ENCODE measurements around the gene WSCD2.

The WSCD2 gene

DNA sequence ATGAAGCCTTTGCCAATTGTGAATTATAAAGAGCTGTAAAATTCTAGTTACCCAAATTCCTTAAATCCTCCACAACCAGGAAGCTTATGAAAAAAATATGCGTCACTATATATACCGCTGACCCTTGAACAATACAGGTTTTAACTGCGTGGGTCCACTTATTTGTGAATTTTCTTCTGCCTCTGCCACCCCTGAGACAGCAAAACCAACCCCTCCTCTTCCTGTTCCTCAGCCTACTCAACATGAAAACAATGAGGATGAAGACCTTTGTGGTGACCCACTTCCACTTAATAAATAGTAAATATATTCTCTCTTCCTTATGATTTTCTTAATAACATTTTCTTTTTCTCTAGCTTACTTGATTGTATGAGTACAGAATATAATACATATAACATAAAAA lies 167.9 kb downstream of the WSCD2 start:
- DNase-seq (ENCODE audit: extremely low read depth, insufficient read length): no peak
- Histone ChIP-seq H3K27me3 (replicated peaks; ENCODE audit: control insufficient read depth, insufficient read depth, low read length) (no peaks in the 10 kb centered on the region), H3K36me3 (ENCODE audit: control insufficient read depth, insufficient read depth, low read length) (no peaks in the 10 kb centered on the region), H3K4me3 (replicated peaks; ENCODE audit: low read depth, low read length) (no peak overlapping the region)
- TF ChIP-seq, protein P1, sequence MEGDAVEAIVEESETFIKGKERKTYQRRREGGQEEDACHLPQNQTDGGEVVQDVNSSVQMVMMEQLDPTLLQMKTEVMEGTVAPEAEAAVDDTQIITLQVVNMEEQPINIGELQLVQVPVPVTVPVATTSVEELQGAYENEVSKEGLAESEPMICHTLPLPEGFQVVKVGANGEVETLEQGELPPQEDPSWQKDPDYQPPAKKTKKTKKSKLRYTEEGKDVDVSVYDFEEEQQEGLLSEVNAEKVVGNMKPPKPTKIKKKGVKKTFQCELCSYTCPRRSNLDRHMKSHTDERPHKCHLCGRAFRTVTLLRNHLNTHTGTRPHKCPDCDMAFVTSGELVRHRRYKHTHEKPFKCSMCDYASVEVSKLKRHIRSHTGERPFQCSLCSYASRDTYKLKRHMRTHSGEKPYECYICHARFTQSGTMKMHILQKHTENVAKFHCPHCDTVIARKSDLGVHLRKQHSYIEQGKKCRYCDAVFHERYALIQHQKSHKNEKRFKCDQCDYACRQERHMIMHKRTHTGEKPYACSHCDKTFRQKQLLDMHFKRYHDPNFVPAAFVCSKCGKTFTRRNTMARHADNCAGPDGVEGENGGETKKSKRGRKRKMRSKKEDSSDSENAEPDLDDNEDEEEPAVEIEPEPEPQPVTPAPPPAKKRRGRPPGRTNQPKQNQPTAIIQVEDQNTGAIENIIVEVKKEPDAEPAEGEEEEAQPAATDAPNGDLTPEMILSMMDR (IDR thresholded peaks at IDR 0.05; ENCODE audit: insufficient read depth, low read length, poor library complexity, severe bottlenecking): no peak

DNA sequence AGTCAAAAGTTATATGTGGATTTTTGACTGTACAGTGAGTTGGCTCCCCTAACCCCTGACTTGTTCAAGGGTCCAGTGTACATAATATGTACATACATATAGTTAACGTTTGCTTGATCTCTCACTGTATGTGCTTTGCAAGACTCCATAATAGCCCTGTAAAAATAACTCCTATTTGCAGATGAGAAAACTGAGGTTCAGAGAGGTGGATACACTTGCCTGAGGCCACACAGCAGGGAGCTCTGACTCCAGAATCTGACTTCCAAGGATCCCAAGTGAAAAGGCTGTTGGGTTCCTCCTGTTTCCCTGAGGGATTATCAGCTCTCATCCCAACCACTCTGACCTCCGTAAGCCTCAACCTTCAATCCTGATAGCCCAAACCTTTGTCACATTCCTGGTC lies 168.3 kb downstream of the WSCD2 start:
- H3K4me3 ChIP-seq (replicated peaks; ENCODE audit: low read depth, low read length): no peak overlapping the region
- DNase-seq (ENCODE audit: extremely low read depth, insufficient read length): no peak

DNA sequence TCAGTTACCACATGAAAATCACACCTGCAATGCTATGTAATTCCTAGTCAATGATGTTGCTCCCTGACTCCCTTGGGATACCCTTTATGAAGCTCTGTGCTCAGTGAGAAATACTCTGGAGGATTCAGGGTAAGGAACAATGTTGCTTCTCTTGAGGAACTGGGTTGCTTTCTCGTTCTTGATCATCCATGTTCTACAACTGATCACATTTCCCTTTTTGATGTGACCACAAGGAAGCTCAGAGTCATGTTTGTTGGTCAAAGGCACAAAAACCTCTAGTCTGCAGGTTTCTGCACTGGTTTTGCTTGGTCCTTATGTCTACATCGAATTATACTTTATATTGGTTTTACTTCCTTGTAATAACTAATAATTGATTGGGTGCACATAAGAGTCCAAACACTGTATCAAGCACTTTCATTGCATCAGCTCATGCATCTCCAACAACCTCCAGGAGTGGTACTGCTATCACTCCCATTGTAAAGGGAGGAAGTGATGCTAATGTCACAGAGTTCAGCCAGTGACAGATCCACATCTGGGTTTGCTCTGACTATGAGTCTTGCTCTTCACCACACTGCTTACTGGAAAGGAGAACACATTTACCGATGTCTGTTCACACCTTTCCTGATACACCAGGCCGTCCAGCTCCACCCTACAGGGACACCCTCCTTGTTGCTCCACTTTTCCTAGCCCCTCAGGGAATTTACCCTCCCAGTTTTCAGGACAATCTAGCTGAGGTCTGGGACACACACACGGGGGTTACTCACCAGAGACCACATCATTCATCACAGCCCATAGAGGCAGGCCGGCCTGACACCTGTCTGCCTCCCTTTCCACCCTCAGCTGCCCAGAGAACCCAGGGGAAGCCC lies 169.0 kb downstream of the WSCD2 start:
- H3K27me3 ChIP-seq (replicated peaks; ENCODE audit: control insufficient read depth, insufficient read depth, low read length): no peaks in the 10 kb centered on the region
- no peak overlapping the region for H3K4me3 ChIP-seq (replicated peaks; ENCODE audit: low read depth, low read length)
- TF ChIP-seq, protein P1 (IDR thresholded peaks at IDR 0.05; ENCODE audit: insufficient read depth, low read length, poor library complexity, severe bottlenecking): no peak
- peak; percentile 67 for DNase-seq (ENCODE audit: extremely low read depth, insufficient read length)
- no peaks in the 10 kb centered on the region for H3K36me3 ChIP-seq (ENCODE audit: control insufficient read depth, insufficient read depth, low read length)

More for the DNA sequence above, 168.3 kb downstream of the WSCD2 start:
- no peaks in the 10 kb centered on the region for H3K27me3 ChIP-seq (replicated peaks; ENCODE audit: control insufficient read depth, insufficient read depth, low read length)
- H3K36me3 ChIP-seq (ENCODE audit: control insufficient read depth, insufficient read depth, low read length): no peaks in the 10 kb centered on the region
- TF ChIP-seq, protein P1 (IDR thresholded peaks at IDR 0.05; ENCODE audit: insufficient read depth, low read length, poor library complexity, severe bottlenecking): no peak

DNA sequence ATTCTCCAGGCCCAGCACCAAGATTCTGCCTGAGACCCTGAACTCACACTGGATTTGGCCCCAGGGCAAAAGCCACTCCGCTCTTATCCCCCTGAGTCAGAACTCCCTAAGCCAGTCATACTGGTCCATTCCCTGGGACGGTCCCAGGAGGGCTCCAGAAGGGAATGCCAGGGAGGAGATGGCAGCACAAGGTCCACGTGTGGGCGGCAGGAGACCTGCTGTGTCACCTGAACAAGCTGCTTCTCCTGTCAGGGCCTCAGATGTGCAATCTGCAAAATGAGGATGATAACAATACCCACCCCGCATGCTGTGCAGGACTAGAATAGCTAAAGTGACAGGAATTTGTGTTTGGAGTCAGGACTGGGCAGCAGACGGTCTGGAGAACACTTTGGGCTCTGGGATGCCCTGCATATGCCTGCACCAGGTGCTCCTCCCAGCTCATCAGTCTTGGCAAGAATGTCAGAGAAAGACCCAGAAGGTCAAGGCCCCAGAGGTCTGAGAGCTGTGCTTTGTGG lies 169.7 kb downstream of the WSCD2 start:
- H3K36me3 ChIP-seq (ENCODE audit: control insufficient read depth, insufficient read depth, low read length): no peaks in the 10 kb centered on the region
- H3K4me3 ChIP-seq (replicated peaks; ENCODE audit: low read depth, low read length): no peak overlapping the region
- no peaks in the 10 kb centered on the region for H3K27me3 ChIP-seq (replicated peaks; ENCODE audit: control insufficient read depth, insufficient read depth, low read length)
- DNase-seq (ENCODE audit: extremely low read depth, insufficient read length): no peak
- TF ChIP-seq, protein P1 (IDR thresholded peaks at IDR 0.05; ENCODE audit: insufficient read depth, low read length, poor library complexity, severe bottlenecking): no peak

DNA sequence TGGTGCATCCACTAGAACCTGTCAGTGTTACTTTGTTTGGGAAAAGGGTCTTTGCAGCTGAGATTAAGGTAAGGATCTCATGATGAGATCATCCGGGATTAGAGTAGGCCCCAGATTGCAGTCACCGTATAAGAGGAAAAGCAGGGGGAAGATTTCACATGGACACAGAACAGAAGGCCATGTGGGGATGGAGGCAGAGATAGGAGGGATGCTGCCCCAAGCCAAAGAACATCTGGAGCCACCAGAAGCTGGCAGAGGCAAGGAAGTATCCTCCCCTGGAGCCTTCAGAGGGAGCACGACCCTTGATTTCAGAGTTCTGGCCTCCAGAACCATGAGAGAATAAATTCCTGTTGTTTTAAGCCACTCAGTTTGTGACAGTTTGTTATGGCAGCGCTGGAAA lies 170.4 kb downstream of the WSCD2 start:
- TF ChIP-seq, protein P1 (IDR thresholded peaks at IDR 0.05; ENCODE audit: insufficient read depth, low read length, poor library complexity, severe bottlenecking): no peak
- H3K36me3 ChIP-seq (ENCODE audit: control insufficient read depth, insufficient read depth, low read length): no peaks in the 10 kb centered on the region
- H3K27me3 ChIP-seq (replicated peaks; ENCODE audit: control insufficient read depth, insufficient read depth, low read length): no peaks in the 10 kb centered on the region
- DNase-seq (ENCODE audit: extremely low read depth, insufficient read length): no peak
- H3K4me3 ChIP-seq (replicated peaks; ENCODE audit: low read depth, low read length): no peak overlapping the region
